ENCODE measurements around the gene CDH13. TPM values are rescaled to one million over a fixed set of nuclear protein-coding genes. Genes with fewer than 3 reads are reported as not detected.

CDH13 gene
- total and polyA plus RNA-seq, 9 of the 15 experiments (the other 6 are each of a cell fraction or from before 2014, with no cell fraction given): 0.03 TPM; not detected in 8

- TF ChIP-seq AFF1 (IDR thresholded peaks at IDR 0.05; ENCODE audit: low read depth in 1 of 2, partially characterized antibody in 2 of 2): no peak
- TF ChIP-seq MBD1 (CRISPR knock-in tag; IDR thresholded peaks at IDR 0.05): no peak
- TF ChIP-seq NCOA2 (IDR thresholded peaks at IDR 0.05; ENCODE audit: partially characterized antibody in 2 of 2): no peak
Measured at GRCh38 chr16:83588070-83588469, 961.3 kb downstream of the CDH13 start (continued).

- H3K4me1 ChIP-seq (replicated peaks in 1 of 2; ENCODE audit: control insufficient read depth in 2 of 2, insufficient read depth in 2 of 2, low read length in 2 of 2): no peaks in the 10 kb centered on the region
- DNase-seq (ENCODE audit: extremely low read depth in 1 of 4, low spot score in 3 of 4) (no peak), FAIRE-seq (no peak), ATAC-seq (no peak)
- H3K4me3 ChIP-seq: no peak overlapping the region
- no peaks in the 10 kb centered on the region for H3K9me3 ChIP-seq (replicated peaks; ENCODE audit: control insufficient read depth, insufficient read depth, low read depth, low read length)
- no peak overlapping the region for H3K4me2 ChIP-seq (ENCODE audit: insufficient read depth, low read length)
- intact Hi-C loops (cut with micrococcal nuclease) (no loop called here), in situ Hi-C loops (cut with MboI) (no loop called here)
- BruUV-seq (replicated peaks): no TSS peak
- H3K27ac ChIP-seq (ENCODE audit: extremely low read depth, low read depth, low read length): no peak overlapping the region
- ChIA-PET CTCF (ENCODE audit: low intra/inter-chr PET ratio) (no interaction called here), POLR2A (no interaction called here)
- H3K27me3 ChIP-seq (ENCODE audit: control insufficient read depth in 2 of 2, insufficient read depth in 2 of 2, low read length in 2 of 2): peaks cover 8% of the 10 kb centered on the region in 2 experiments; a peak in 3 of 5 replicates
- WGBS (ENCODE audit: insufficient coverage, low coverage, missing lambda C conversion rate): 2% methylated on average over 6 of the region's 6 CpGs
- no peaks in the 10 kb centered on the region for H3K9me1 ChIP-seq (ENCODE audit: control insufficient read depth, insufficient read depth, low read length)
- H4K20me1 ChIP-seq (replicated peaks; ENCODE audit: control insufficient read depth, insufficient read depth, low read length): peaks cover 6% of the 10 kb centered on the region; the same call in 1 of the 2 replicates
- H2AFZ ChIP-seq (ENCODE audit: low read depth, low read length): no peak overlapping the region
- no peaks in the 10 kb centered on the region for H3K36me3 ChIP-seq (ENCODE audit: control insufficient read depth, insufficient read depth, low read length)
- H3K79me2 ChIP-seq (ENCODE audit: control insufficient read depth, insufficient read depth, low read length): no peaks in the 10 kb centered on the region
- H3K9ac ChIP-seq (ENCODE audit: insufficient read depth in 1 of 2, low read depth in 2 of 2, low read length in 2 of 2): no peak overlapping the region
- TF ChIP-seq ZNF41 (CRISPR knock-in tag; conservative IDR thresholded peaks at IDR 0.05) (no peak), SNIP1 (IDR thresholded peaks at IDR 0.05; ENCODE audit: low read depth) (no peak), POLR2A (conservative IDR thresholded peaks at IDR 0.05) (no peak), ZFP91 (CRISPR knock-in tag; IDR thresholded peaks at IDR 0.05) (no peak), HBP1 (CRISPR knock-in tag; IDR thresholded peaks at IDR 0.05) (no peak), CTBP1 (IDR thresholded peaks at IDR 0.05; ENCODE audit: borderline replicate concordance) (no peak), E2F3 (CRISPR knock-in tag; IDR thresholded peaks at IDR 0.05) (no peak), BDP1 (IDR thresholded peaks at IDR 0.05; ENCODE audit: insufficient read depth, insufficient read length) (no peak)
Measured at GRCh38 chr16:83589576-83589975, 962.8 kb downstream of the CDH13 start.

All from K562 (cell line).